Aorta (tissue), 5 donors: Measurements from ENCODE around the gene CPED1. TPM values are rescaled to one million over a fixed set of nuclear protein-coding genes. Genes with fewer than 3 reads are reported as not detected.

Source experiments
- ATAC-seq: fragments of 200-7000 bp; cut with Tn5 transposase; one replicate; pipeline ENCODE4 v1.9.1; 2022; ENCODE audit warnings: moderate library complexity; ENCODE audit not compliant: low FRiP score
- DNase-seq, 2 donors: peaks; one replicate each; pipeline ENCODE4 v3.0.0-alpha.2; 2020
- H3K27ac ChIP-seq, 2 donors: one replicate each; pipeline ENCODE4 v1.5.1; 2013; ENCODE audit warnings: low read length in 2 of 2, mild to moderate bottlenecking in 2 of 2, moderate library complexity in 2 of 2, control low read depth in 1 of 2, inconsistent platforms in 1 of 2, low read depth in 1 of 2
- H3K27me3 ChIP-seq, 2 donors: one replicate each; pipeline ENCODE4 v1.6.1; 2013; ENCODE audit warnings: control low read depth in 1 of 2, low read length in 1 of 2, mild to moderate bottlenecking in 1 of 2, moderate library complexity in 1 of 2; ENCODE audit not compliant: insufficient read depth in 2 of 2, control insufficient read depth in 1 of 2
- H3K36me3 ChIP-seq, 2 donors: one replicate each; pipeline ENCODE4 v1.6.1; 2013; ENCODE audit warnings: control low read depth in 1 of 2, low read length in 1 of 2, mild to moderate bottlenecking in 1 of 2; ENCODE audit not compliant: insufficient read depth in 2 of 2, control insufficient read depth in 1 of 2
- H3K4me1 ChIP-seq, 2 donors: one replicate each; pipeline ENCODE4 v1.6.1; 2013; ENCODE audit warnings: low read length in 2 of 2, control low read depth in 1 of 2, mild to moderate bottlenecking in 1 of 2, moderate library complexity in 1 of 2; ENCODE audit not compliant: insufficient read depth in 2 of 2, control insufficient read depth in 1 of 2
- H3K4me3 ChIP-seq, 2 donors: one replicate each; pipeline ENCODE4 v1.5.1; 2013; ENCODE audit warnings: low read length in 2 of 2, control low read depth in 1 of 2, mild to moderate bottlenecking in 1 of 2
- H3K9me3 ChIP-seq: one replicate; pipeline ENCODE4 v1.6.1; 2013; ENCODE audit warnings: mild to moderate bottlenecking, low read length; ENCODE audit not compliant: control insufficient read depth
- WGBS, 2 donors: extraction: QIAGEN DNeasy Blood & Tissue Kit; methylation state at CpG; one replicate each; pipeline ENCODE4 v1.1.7; 2013; 5-methylcytosine and 5-hydroxymethylcytosine counted together
- intact Hi-C, 2 donors: fragments of 100-400 bp; cut with DNase I; formaldehyde crosslinking; loops; one replicate each; pipeline versions ENCODE4 v1.14.2 to v1.15.0; 2022
- polyA plus RNA-seq, 2 donors: library from polyadenylated mRNA; stranded (reverse); fragments of 200-250 nt; gene quantifications; one replicate each; pipeline ENCODE4 v1.2.3, GENCODE V29; 2013
- total RNA-seq, 2 donors: library from RNA; stranded (reverse); fragmentation: NEBNext Ultra II Directional; extraction: Animal tissue kit (Norgen Biotek cat#: 25700); gene quantifications; one replicate each; pipeline ENCODE4 v1.2.1, GENCODE V29; 2021
- donor health status: healthy with polysubstance abuse.
- donor health status: Bipolar disorder and iron deficiency.
- donor health status: DM: no; HTN: no; CAD: no.
- donor health status: DM: no; HTN: no; CAD: no.
- donor health status: DM: yes; HTN: yes; CAD: no.

CPED1 gene
- total and polyA plus RNA-seq, 4 donors, result 35.3 to 201 (median 79.0) TPM

DNA sequence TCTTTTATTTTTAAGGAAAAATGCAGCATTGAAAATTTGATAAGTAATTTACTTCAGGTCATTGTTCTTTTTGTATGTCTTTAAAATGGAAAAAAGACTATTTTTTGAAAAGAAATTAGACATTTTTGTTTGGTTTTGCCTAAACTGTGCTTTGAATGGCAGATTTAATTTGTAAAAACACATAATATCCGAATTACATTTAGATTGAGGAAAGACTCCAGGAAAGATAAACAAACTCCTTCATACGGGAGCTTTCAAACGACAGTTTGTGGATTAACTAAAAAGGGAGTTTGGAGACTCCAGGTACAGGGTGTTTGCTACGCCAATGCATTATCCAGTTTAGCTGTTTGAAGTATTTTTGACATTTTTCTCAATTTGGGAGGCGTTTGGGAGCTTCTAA, 36.1 kb downstream of the CPED1 start:
- Histone ChIP-seq H3K36me3 (no peaks in the 10 kb centered on the region), H3K4me1 (peaks cover 0 to 14% of the 10 kb centered on the region in 2 donors), H3K27ac (peak overlapping the region in 1 of 2 donors; percentile 21), H3K27me3 (no peaks in the 10 kb centered on the region), H3K4me3 (no peak overlapping the region), H3K9me3 (no peaks in the 10 kb centered on the region)
- DNase-seq (no peak), ATAC-seq (no peak)
- intact Hi-C loops, result no loop called here
- WGBS, 2 donors, result 11 to 13% methylated on average over 5 of the region's 5 CpGs

DNA sequence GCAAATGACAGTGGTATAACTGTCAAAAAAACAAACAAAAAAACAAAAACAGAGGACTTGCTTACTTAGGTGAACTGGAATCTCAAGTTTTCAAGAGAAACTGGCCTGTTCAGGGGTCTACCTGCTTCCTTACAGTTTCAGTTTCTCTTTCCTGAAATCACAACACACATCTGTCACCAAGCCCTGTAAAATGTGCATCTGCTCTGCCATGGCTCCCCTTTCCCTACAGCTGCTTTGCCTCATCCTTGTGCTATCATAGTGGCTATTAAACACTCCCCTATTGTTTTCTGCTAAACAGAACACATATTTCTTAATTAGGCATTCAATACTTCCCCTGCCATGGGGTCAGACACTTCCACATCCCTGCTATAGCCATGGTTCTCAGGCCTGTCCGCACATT, 37.6 kb downstream of the CPED1 start:
- intact Hi-C loops, result no loop called here
- ATAC-seq (no peak), DNase-seq (no peak)
- Histone ChIP-seq H3K4me1 (peaks cover 0 to 14% of the 10 kb centered on the region in 2 donors), H3K36me3 (no peaks in the 10 kb centered on the region), H3K9me3 (no peaks in the 10 kb centered on the region), H3K27me3 (no peaks in the 10 kb centered on the region), H3K27ac (peak overlapping the region in 1 of 2 donors; percentile 79), H3K4me3 (no peak overlapping the region)
- WGBS, 2 donors, result 92 to 98% methylated on average over 1 of the region's 1 CpG

DNA sequence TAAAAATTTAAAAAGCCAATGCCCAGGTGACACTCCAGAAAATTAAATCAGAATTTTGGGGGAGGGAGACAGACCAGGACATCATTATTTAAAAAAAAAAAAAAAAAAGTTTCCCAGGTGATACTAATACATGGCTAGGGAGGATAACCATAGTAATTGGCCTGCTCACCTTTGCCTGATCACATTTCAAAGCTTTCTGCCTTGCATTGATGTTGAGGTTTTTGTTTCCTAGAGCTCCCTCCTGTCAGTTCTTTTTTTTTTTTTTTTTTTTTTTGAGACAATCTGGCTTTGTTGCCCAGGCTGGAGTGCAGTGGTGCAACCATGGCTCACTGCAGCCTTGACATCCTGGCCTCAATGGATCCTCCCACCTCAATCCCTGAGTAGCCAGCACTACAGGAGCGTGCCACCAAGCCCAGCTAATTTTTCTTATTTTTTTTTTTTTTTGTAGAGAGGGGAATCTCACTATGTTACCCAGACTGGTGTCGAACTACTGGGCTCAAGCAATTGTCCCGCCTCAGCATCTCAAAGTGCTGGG, 38.1 kb downstream of the CPED1 start:
- Histone ChIP-seq H3K4me1 (peaks cover 0 to 14% of the 10 kb centered on the region in 2 donors), H3K27me3 (no peaks in the 10 kb centered on the region), H3K36me3 (no peaks in the 10 kb centered on the region), H3K9me3 (no peaks in the 10 kb centered on the region), H3K4me3 (no peak overlapping the region), H3K27ac (no peak overlapping the region)
- WGBS, 2 donors, result 93 to 98% methylated on average over 3 of the region's 3 CpGs
- DNase-seq (no peak), ATAC-seq (no peak)
- intact Hi-C loops, result no loop called here

DNA sequence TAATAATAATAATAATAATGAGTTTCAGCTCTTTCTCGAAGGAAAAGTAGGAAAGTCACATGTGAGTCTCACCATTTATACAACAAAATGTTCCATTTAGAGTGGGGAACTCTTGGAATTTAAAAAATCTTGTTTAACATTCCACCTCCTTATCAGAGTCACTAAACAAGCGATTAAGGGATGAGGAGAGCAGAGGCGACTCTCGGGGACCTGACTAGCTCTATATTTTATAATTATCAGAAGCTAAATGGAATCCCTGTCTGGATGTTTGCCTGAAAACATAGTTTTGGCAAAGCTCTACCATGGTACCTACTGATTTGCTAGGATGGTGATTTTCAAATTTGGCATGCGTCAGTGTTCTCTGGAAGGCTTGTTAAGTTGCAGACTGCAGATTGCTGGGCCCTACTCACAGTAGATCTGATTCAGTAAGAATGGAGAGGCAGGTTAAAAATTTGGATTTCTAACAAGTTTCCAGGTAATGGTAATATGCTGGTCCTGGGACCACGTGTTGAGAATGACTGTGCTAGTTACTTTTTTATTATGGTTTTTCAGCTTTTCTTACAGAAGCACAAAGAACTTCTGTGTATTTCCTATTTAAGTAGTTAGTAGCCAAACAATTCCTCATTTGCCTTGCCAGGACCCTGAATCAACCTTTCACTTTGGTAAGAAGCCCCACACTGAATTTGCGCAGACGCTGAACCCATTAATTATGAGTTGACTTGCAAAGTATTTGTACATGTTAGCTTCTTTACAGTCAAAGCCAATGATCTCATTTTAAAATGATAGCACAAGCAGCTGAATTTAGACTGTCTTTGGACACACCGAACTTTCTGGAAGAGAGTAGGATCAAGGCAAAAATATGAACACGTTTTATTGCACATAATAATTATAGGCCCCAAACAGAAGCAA, 39.5 kb downstream of the CPED1 start:
- no peaks in the 10 kb centered on the region for H3K9me3 ChIP-seq
- 4 to 9% methylated on average over 10 of the region's 10 CpGs for WGBS, 2 donors
- no peak overlapping the region for H3K4me3 ChIP-seq
- peaks cover 0 to 14% of the 10 kb centered on the region in 2 donors for H3K4me1 ChIP-seq
- DNase-seq (no peak), ATAC-seq (no peak)
- no peaks in the 10 kb centered on the region for H3K27me3 ChIP-seq
- H3K36me3 ChIP-seq, result no peaks in the 10 kb centered on the region
- intact Hi-C loops, result no loop called here
- H3K27ac ChIP-seq, result peak overlapping the region; percentile 67

DNA sequence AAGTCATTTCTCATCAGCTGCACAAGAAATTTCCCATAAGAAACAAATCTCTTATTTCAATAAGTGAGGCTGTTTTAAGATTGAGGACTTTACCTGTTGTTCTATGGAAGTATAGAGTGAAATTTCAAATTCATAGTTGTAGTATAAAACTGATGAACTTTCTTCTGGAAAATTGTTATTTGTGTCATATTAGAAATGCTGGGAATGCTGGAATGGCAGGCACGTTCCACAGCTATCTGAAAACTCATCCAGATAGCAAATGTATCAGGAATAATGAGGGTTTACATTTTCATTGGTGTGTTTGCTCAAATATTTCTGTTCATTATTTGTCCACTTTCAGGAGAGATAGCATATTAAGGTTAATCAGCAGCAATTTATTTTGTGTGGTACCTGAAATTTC, 40.8 kb downstream of the CPED1 start:
- intact Hi-C loops, result no loop called here
- H3K27ac ChIP-seq, result no peak overlapping the region
- DNase-seq (no peak), ATAC-seq (no peak)
- peaks cover 0 to 14% of the 10 kb centered on the region in 2 donors for H3K4me1 ChIP-seq
- H3K9me3 ChIP-seq, result no peaks in the 10 kb centered on the region
- WGBS, 2 donors, result 66 to 76% methylated on average over 1 of the region's 1 CpG
- H3K27me3 ChIP-seq, result no peaks in the 10 kb centered on the region
- H3K36me3 ChIP-seq, result no peaks in the 10 kb centered on the region
- H3K4me3 ChIP-seq, result no peak overlapping the region

DNA sequence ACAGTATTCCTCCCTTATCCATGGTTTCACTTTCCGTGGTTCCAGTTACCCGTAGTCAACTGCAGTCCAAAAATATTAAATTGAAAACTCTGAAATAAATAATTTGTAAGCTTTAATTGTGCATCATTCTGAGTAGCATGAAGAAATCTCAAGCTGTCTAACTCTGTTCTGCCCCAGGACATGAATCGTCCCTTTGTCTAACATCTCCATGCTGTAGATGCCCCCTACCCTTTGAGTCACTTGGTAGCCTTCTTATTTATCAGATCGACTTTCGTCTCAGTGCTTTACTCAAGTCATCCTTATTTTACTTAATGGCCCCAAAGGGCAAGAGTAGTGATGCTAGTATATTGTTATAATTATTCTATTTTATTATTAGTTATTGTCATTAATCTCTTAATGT, 41.8 kb downstream of the CPED1 start:
- intact Hi-C loops, result no loop called here
- Histone ChIP-seq H3K36me3 (no peaks in the 10 kb centered on the region), H3K4me3 (no peak overlapping the region), H3K27me3 (no peaks in the 10 kb centered on the region), H3K4me1 (peaks cover 0 to 14% of the 10 kb centered on the region in 2 donors), H3K27ac (no peak overlapping the region), H3K9me3 (no peaks in the 10 kb centered on the region)
- DNase-seq (no peak), ATAC-seq (no peak)
- 92 to 94% methylated on average over 5 of the region's 5 CpGs for WGBS, 2 donors

DNA sequence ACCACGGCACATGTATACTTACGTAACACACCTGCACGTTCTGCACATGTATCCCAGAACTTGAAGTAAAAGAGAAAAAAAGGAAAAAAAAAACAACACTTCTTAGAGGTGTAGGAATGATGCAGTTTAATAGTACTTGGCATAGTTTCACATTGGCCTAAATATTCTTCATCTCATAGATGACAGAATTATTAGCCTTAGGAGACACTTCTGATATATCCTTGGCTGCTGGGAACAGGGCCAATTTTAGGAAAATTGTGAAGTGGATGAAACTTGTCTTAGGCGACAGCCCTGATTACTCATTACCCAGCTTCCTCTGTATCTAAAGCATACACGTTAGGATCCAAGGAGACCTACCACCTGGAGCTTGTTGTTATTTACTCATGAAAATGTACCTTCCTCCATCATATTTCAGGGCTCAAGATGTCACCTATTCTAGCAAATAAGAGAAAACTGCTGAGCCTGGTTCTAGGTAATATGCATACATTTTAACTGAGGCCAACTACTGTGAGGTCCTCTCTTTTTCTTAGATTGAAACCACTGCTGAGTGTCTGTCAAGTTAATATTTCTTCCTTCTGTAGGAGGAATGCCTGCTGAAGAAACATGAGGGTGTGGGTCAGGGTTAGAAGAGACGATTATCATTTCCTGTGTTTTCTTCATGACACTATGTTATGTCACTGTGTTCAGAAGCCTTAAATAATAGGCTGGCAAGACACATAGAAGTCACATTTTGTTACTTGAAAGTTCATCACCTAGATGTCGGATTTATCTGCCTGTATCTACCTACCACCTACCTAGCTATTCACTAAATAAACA, 44.3 kb downstream of the CPED1 start:
- Histone ChIP-seq H3K27ac (no peak overlapping the region), H3K4me1 (peaks cover 0 to 6% of the 10 kb centered on the region in 2 donors), H3K9me3 (no peaks in the 10 kb centered on the region), H3K27me3 (no peaks in the 10 kb centered on the region), H3K36me3 (no peaks in the 10 kb centered on the region), H3K4me3 (no peak overlapping the region)
- WGBS, 2 donors, result 74 to 75% methylated on average over 7 of the region's 7 CpGs
- ATAC-seq (no peak), DNase-seq (no peak)
- intact Hi-C loops, result no loop called here

DNA sequence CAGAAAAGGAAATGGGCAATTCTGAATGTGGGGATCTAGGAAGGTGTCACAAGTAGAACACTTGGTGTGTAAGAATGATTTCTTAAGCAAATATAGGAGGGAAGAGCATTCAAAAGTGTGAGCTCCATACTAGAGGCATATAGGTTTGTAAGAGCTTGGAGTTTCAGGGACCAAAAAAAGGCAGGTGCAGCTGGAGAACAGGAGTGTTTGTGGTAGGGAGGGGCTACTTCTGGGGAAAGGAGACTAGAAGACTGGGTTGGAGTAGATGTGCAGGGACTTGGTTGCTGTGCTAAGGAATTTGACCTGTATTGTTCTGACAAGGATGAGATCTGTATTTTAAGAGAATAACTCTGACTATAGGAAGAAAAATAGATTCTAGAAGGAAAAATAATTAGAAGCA, 46.4 kb downstream of the CPED1 start:
- intact Hi-C loops, result loop anchor here in 1 of 2 donors (5.0 kb wide), 1 partner anchor 43 kb away; no protein-coding TSS in a partner anchor
- no peak for ATAC-seq
- H3K4me1 ChIP-seq, result peaks cover 0 to 3% of the 10 kb centered on the region in 2 donors

More for the DNA sequence above, 46.4 kb downstream of the CPED1 start:
- H3K4me3 ChIP-seq, result no peak overlapping the region
- H3K36me3 ChIP-seq, result no peaks in the 10 kb centered on the region
- H3K27me3 ChIP-seq, result no peaks in the 10 kb centered on the region
- H3K9me3 ChIP-seq, result no peaks in the 10 kb centered on the region
- no peak for DNase-seq
- no peak overlapping the region for H3K27ac ChIP-seq
